ENCODE results near the gene KIDINS220. TPM values are rescaled to one million over a fixed set of nuclear protein-coding genes. Genes with fewer than 3 reads are reported as not detected.

KIDINS220 gene
- total RNA-seq, 1 experiment from 2014 or later = 29.3 TPM

DNA sequence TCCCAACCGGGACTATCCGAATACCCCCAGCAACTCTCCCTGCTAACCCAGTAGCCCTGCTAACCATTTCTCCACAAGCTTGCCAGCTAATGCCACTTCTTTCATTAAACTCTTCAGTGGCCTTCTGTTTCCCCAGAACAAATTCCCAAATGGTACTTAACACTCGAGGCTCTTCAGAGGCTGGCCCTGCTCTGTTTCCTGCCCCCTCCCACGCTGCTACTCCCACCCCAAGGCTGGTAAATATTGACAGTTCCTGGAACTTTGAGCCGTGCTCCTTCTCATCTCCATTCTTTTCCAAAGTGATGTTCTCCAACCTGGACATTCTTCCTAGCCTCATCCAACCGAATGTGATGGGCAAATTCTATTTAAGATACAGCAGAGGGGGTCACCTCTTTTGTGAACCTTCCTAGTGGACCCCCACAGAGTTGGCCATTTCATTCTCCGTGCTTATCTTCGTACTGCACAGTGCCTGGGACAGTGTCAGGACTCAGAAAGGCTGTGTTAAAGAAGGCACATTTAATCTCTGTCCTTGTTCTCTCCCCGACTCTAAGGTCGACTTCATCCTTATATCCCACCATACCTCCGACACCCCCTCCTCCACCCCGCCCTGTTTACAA, 3.2 kb upstream of the KIDINS220 start:
- Histone ChIP-seq H2BK15ac (ENCODE audit: low read depth, low read length) (no peak overlapping the region), H3K56ac (ENCODE audit: insufficient read length, low read depth, low read length) (no peak overlapping the region), H3K9ac (ENCODE audit: extremely low read depth, insufficient read length, low read length) (no peak overlapping the region), H3K27ac (ENCODE audit: insufficient read length, low read depth, low read length) (no peak overlapping the region), H3K4me1 (ENCODE audit: insufficient read depth, low read length) (0 out of 2 replicates have a peak, but pooled peaks cover 2% of the 10 kb centered on the region), H2BK120ac (ENCODE audit: low read depth, low read length, poor library complexity, severe bottlenecking) (no peak overlapping the region), H2BK20ac (ENCODE audit: low read depth, low read length, poor library complexity, severe bottlenecking) (no peak overlapping the region), H4K20me1 (ENCODE audit: control insufficient read depth, insufficient read depth, insufficient read length) (no peaks in the 10 kb centered on the region), H3K14ac (ENCODE audit: insufficient read depth, low read length) (no peak overlapping the region), H3K18ac (ENCODE audit: insufficient read length, low read depth, low read length) (no peak overlapping the region), H2AK5ac (ENCODE audit: insufficient read length, low read length) (no peak overlapping the region), H4K8ac (replicated peaks; ENCODE audit: insufficient read length, low read depth, low read length) (no peak overlapping the region), H4K91ac (ENCODE audit: insufficient read length, low read depth, low read length) (no peak overlapping the region), H3K23ac (ENCODE audit: insufficient read length, low read depth, low read length) (no peak overlapping the region), H3K27me3 (ENCODE audit: insufficient read depth, low read length) (no peaks in the 10 kb centered on the region), H3K23me2 (ENCODE audit: insufficient read length, low read depth, low read length, poor library complexity, severe bottlenecking) (peaks cover 5% of the 10 kb centered on the region), H3K9me3 (ENCODE audit: control insufficient read depth, low read depth, low read length) (no peaks in the 10 kb centered on the region), H3K4me2 (ENCODE audit: insufficient read depth, insufficient read length, low read length) (no peak overlapping the region), H2AFZ (ENCODE audit: low read length) (no peak overlapping the region), H3K4ac (ENCODE audit: low read depth, low read length) (no peak overlapping the region), H2BK5ac (ENCODE audit: insufficient read length, low read length) (no peak overlapping the region), H3K79me1 (ENCODE audit: insufficient read depth, low read depth, low read length, poor library complexity, severe bottlenecking) (no peaks in the 10 kb centered on the region), H3T11ph (ENCODE audit: low read length) (no peak overlapping the region), H3K79me2 (ENCODE audit: insufficient read depth, low read length) (no peaks in the 10 kb centered on the region), H4K5ac (ENCODE audit: insufficient read length, low read depth, low read length) (no peak overlapping the region), H2BK12ac (ENCODE audit: insufficient read length, low read depth, low read length) (no peak overlapping the region)
- Mint-ChIP-seq H3K27me3 (ENCODE audit: low read depth) (peaks cover 3% of the 10 kb centered on the region; the same call in 1 of the 2 replicates), H3K4me3 (no peak overlapping the region), H3K9me3 (no peaks in the 10 kb centered on the region), H3K4me1 (peaks cover 9 to 14% of the 10 kb centered on the region in 2 experiments), H3K36me3 (ENCODE audit: insufficient read depth in 1 of 3, low read depth in 3 of 3) (no peaks in the 10 kb centered on the region), H3K27ac (no peak overlapping the region)
- DNase-seq = no peak
- WGBS (ENCODE audit: extremely low coverage, insufficient read length, low lambda C conversion rate) = no CpG with 5 or more reads among the region's 12 CpGs
- TF ChIP-seq, protein P1, sequence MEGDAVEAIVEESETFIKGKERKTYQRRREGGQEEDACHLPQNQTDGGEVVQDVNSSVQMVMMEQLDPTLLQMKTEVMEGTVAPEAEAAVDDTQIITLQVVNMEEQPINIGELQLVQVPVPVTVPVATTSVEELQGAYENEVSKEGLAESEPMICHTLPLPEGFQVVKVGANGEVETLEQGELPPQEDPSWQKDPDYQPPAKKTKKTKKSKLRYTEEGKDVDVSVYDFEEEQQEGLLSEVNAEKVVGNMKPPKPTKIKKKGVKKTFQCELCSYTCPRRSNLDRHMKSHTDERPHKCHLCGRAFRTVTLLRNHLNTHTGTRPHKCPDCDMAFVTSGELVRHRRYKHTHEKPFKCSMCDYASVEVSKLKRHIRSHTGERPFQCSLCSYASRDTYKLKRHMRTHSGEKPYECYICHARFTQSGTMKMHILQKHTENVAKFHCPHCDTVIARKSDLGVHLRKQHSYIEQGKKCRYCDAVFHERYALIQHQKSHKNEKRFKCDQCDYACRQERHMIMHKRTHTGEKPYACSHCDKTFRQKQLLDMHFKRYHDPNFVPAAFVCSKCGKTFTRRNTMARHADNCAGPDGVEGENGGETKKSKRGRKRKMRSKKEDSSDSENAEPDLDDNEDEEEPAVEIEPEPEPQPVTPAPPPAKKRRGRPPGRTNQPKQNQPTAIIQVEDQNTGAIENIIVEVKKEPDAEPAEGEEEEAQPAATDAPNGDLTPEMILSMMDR (conservative IDR thresholded peaks at IDR 0.05) = no peak
